HUES6 (cell line): Measurements from ENCODE around the gene CCNL1.
"Not testable (repeated sequence)": the region's sequence is repeated elsewhere in the genome, so short reads cannot be mapped to it uniquely, and the experiment has no call there.

ENCODE experiments used
- H3K27ac ChIP-seq: 2 replicates; pipeline ENCODE4 v1.7.0; 2013; ENCODE audit warnings: low read depth, mild to moderate bottlenecking, low read length, inconsistent platforms
- H3K27me3 ChIP-seq: 2 replicates; pipeline ENCODE4 v1.6.1; 2013; ENCODE audit warnings: low read length; ENCODE audit not compliant: control insufficient read depth, insufficient read depth
- H3K36me3 ChIP-seq: 2 replicates; pipeline ENCODE4 v1.6.1; 2013; ENCODE audit warnings: low read length; ENCODE audit not compliant: control insufficient read depth, insufficient read depth
- H3K4me1 ChIP-seq: 2 replicates; pipeline ENCODE4 v1.6.1; 2013; ENCODE audit warnings: low read length; ENCODE audit not compliant: control insufficient read depth, insufficient read depth
- H3K4me3 ChIP-seq: 2 replicates; pipeline ENCODE4 v1.5.1; 2013; ENCODE audit warnings: low read depth, low read length
- H3K9ac ChIP-seq: one replicate; pipeline ENCODE4 v1.6.1; 2013; ENCODE audit warnings: mild to moderate bottlenecking, low read length
- H3K9me3 ChIP-seq: 2 replicates; pipeline ENCODE4 v1.6.1; 2013; ENCODE audit warnings: low read depth, low read length; ENCODE audit not compliant: control insufficient read depth, insufficient read depth

CCNL1 gene

GRCh38 chr3:157159762-157160657 lies at the start of gene CCNL1:
Gene CCNL1 (minus strand): TSS chr3:157160147. CDS start chr3:157160094, 53 bp downstream.
- H3K4me1 ChIP-seq = peaks cover 12% of the 10 kb centered on the region
- no peaks in the 10 kb centered on the region for H3K9me3 ChIP-seq
- H3K27me3 ChIP-seq = no peaks in the 10 kb centered on the region
- peaks cover 43% of the 10 kb centered on the region for H3K36me3 ChIP-seq
- H3K27ac ChIP-seq = peak within 1 kb of the TSS; percentile 99
- H3K9ac ChIP-seq = peak within 1 kb of the TSS; percentile 98
- H3K4me3 ChIP-seq = peak within 1 kb of the TSS; percentile 97

- Histone ChIP-seq H3K9ac (no peak overlapping the region), H3K27ac (no peak overlapping the region), H3K4me1 (peaks cover 4% of the 10 kb centered on the region; the same call in 1 of the 2 replicates), H3K27me3 (no peaks in the 10 kb centered on the region), H3K9me3 (no peaks in the 10 kb centered on the region), H3K4me3 (no peak overlapping the region), H3K36me3 (no peaks in the 10 kb centered on the region)
Measured at GRCh38 chr3:157204880-157205279, 44.9 kb upstream of the CCNL1 start.

- H3K4me3 ChIP-seq = no peak overlapping the region
- no peaks in the 10 kb centered on the region for H3K27me3 ChIP-seq
- no peak overlapping the region for H3K27ac ChIP-seq
- H3K9me3 ChIP-seq = no peaks in the 10 kb centered on the region
- H3K9ac ChIP-seq = no peak overlapping the region
- H3K4me1 ChIP-seq = peaks cover 4% of the 10 kb centered on the region; the same call in 1 of the 2 replicates
- no peaks in the 10 kb centered on the region for H3K36me3 ChIP-seq
Measured at GRCh38 chr3:157204431-157204830, 44.5 kb upstream of the CCNL1 start.

- Histone ChIP-seq H3K27me3 (no peaks in the 10 kb centered on the region), H3K27ac (no peak overlapping the region), H3K4me1 (peaks cover 4% of the 10 kb centered on the region; the same call in 1 of the 2 replicates), H3K9me3 (no peaks in the 10 kb centered on the region), H3K4me3 (no peak overlapping the region), H3K9ac (no peak overlapping the region), H3K36me3 (no peaks in the 10 kb centered on the region)
Measured at GRCh38 chr3:157201648-157202278, 41.8 kb upstream of the CCNL1 start.

GRCh38 chr3:157199841-157200240 lies 39.9 kb upstream of the CCNL1 start:
- H3K9ac ChIP-seq = no peak overlapping the region
- no peak overlapping the region for H3K4me3 ChIP-seq
- peaks cover 4% of the 10 kb centered on the region; the same call in 1 of the 2 replicates for H3K4me1 ChIP-seq

GRCh38 chr3:157195965-157196364 lies 36.0 kb upstream of the CCNL1 start:
- Histone ChIP-seq H3K4me1 (no peaks in the 10 kb centered on the region), H3K9me3 (peaks cover under 1% of the 10 kb centered on the region; the same call in 1 of the 2 replicates), H3K27me3 (no peaks in the 10 kb centered on the region), H3K4me3 (no peak overlapping the region), H3K36me3 (no peaks in the 10 kb centered on the region), H3K27ac (no peak overlapping the region), H3K9ac (no peak overlapping the region)

More at GRCh38 chr3:157199841-157200240, 39.9 kb upstream of the CCNL1 start:
- H3K27me3 ChIP-seq = no peaks in the 10 kb centered on the region
- no peaks in the 10 kb centered on the region for H3K36me3 ChIP-seq
- no peak overlapping the region for H3K27ac ChIP-seq
- H3K9me3 ChIP-seq = no peaks in the 10 kb centered on the region

GRCh38 chr3:157191149-157191548 lies 31.2 kb upstream of the CCNL1 start:
- not testable (repeated sequence) for H3K4me3 ChIP-seq, H3K9ac ChIP-seq, H3K27me3 ChIP-seq, H3K36me3 ChIP-seq, H3K27ac ChIP-seq, H3K4me1 ChIP-seq
- H3K9me3 ChIP-seq = peaks cover 37% of the 10 kb centered on the region

GRCh38 chr3:157190380-157190872 lies 30.5 kb upstream of the CCNL1 start:
- no peaks in the 10 kb centered on the region for H3K27me3 ChIP-seq
- no peak overlapping the region for H3K9ac ChIP-seq
- H3K36me3 ChIP-seq = no peaks in the 10 kb centered on the region
- no peaks in the 10 kb centered on the region for H3K4me1 ChIP-seq
- no peak overlapping the region for H3K4me3 ChIP-seq
- H3K27ac ChIP-seq = no peak overlapping the region
- H3K9me3 ChIP-seq = peaks cover 44% of the 10 kb centered on the region

GRCh38 chr3:157188391-157188790 lies 28.4 kb upstream of the CCNL1 start:
- Histone ChIP-seq H3K4me1 (no peaks in the 10 kb centered on the region), H3K9me3 (peaks cover 53% of the 10 kb centered on the region), H3K4me3 (no peak overlapping the region), H3K27me3 (no peaks in the 10 kb centered on the region), H3K27ac (no peak overlapping the region), H3K36me3 (no peaks in the 10 kb centered on the region; the same call in 1 of the 2 replicates), H3K9ac (no peak overlapping the region)

GRCh38 chr3:157182879-157183278 lies 22.9 kb upstream of the CCNL1 start:
- no peaks in the 10 kb centered on the region for H3K27me3 ChIP-seq
- no peak overlapping the region for H3K4me3 ChIP-seq
- no peak overlapping the region for H3K27ac ChIP-seq
- H3K4me1 ChIP-seq = no peaks in the 10 kb centered on the region
- H3K36me3 ChIP-seq = no peaks in the 10 kb centered on the region; the same call in 1 of the 2 replicates
- no peak overlapping the region for H3K9ac ChIP-seq
- H3K9me3 ChIP-seq = peaks cover 67% of the 10 kb centered on the region

- Histone ChIP-seq H3K4me1 (no peaks in the 10 kb centered on the region), H3K9me3 (peaks cover 50% of the 10 kb centered on the region), H3K4me3 (no peak overlapping the region), H3K9ac (no peak overlapping the region), H3K27ac (no peak overlapping the region), H3K27me3 (no peaks in the 10 kb centered on the region), H3K36me3 (no peaks in the 10 kb centered on the region; the same call in 1 of the 2 replicates)
Measured at GRCh38 chr3:157180262-157180661, 20.3 kb upstream of the CCNL1 start.
